GM12875 (cell line): ENCODE measurements around the gene FAM170B.

Experiments
- H3K4me3 ChIP-seq: one replicate; pipeline ENCODE4 v1.5.1; 2011; ENCODE audit warnings: low read depth, low read length, control low read depth
- TF ChIP-seq, protein P1 (sequence below): IDR thresholded peaks from 2 replicates; pipeline ENCODE4 v1.5.1; 2011; ENCODE audit warnings: low read depth, mild to moderate bottlenecking, control low read depth, inconsistent platforms, low read length, moderate library complexity, borderline replicate concordance; ENCODE audit not compliant: insufficient read depth

Gene FAM170B

DNA sequence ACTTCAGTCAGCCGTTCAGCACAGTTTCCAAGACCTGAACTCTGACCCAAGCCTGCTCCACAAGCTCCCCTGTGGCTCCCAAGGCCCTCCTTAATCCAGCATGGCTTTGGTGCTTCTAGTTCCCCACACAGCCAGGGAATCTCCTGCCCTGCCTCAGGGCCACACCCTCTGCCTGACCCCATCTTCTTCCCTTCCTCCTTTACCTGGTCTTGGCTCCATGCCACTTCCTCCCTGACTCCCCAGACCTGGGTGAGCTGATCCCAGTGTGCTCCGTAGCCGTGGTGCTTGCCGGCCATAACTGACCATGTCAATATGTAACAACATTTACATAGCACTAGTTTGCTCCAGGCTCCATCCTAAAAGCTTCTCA, 34.3 kb upstream of the FAM170B start:
- TF ChIP-seq, protein P1, sequence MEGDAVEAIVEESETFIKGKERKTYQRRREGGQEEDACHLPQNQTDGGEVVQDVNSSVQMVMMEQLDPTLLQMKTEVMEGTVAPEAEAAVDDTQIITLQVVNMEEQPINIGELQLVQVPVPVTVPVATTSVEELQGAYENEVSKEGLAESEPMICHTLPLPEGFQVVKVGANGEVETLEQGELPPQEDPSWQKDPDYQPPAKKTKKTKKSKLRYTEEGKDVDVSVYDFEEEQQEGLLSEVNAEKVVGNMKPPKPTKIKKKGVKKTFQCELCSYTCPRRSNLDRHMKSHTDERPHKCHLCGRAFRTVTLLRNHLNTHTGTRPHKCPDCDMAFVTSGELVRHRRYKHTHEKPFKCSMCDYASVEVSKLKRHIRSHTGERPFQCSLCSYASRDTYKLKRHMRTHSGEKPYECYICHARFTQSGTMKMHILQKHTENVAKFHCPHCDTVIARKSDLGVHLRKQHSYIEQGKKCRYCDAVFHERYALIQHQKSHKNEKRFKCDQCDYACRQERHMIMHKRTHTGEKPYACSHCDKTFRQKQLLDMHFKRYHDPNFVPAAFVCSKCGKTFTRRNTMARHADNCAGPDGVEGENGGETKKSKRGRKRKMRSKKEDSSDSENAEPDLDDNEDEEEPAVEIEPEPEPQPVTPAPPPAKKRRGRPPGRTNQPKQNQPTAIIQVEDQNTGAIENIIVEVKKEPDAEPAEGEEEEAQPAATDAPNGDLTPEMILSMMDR = no peak
- H3K4me3 ChIP-seq = no peak overlapping the region

DNA sequence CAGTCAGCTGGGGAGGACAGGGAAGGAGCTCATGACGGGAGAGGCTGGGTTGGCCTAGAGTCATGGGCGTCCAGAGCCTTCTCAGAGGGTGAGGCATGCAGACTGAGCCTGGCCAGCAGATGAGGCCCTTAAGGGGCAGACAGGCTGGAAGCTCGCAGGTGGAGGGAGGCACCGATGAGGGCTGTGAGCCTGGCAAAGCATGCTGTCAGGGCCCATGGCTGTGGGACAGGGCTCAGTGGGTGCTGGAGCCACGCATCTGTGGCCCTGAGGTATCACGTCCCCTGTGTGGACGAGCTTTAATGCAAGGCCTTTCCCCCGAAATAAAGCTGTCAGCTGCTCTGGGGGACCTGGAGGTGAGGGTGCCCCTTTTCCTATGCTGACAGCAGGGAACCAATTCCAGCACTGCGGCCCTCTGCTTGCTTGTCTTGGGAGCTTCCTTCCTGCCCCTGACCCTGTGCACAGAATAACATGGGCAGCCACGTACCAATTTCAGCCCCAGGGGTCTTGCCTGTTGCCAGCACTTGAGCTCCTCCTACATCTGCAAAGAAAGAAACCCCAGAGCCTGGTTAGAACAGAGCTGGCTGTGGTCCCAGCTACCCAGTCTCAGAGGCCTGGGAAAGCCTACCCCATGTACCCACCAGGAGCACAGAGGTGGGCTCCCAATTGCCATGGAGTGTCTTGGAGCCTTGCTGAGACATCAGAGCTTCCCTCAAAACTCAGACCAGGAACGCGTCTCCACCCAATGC, 33.8 kb upstream of the FAM170B start:
- TF ChIP-seq, protein P1 = no peak
- no peak overlapping the region for H3K4me3 ChIP-seq

DNA sequence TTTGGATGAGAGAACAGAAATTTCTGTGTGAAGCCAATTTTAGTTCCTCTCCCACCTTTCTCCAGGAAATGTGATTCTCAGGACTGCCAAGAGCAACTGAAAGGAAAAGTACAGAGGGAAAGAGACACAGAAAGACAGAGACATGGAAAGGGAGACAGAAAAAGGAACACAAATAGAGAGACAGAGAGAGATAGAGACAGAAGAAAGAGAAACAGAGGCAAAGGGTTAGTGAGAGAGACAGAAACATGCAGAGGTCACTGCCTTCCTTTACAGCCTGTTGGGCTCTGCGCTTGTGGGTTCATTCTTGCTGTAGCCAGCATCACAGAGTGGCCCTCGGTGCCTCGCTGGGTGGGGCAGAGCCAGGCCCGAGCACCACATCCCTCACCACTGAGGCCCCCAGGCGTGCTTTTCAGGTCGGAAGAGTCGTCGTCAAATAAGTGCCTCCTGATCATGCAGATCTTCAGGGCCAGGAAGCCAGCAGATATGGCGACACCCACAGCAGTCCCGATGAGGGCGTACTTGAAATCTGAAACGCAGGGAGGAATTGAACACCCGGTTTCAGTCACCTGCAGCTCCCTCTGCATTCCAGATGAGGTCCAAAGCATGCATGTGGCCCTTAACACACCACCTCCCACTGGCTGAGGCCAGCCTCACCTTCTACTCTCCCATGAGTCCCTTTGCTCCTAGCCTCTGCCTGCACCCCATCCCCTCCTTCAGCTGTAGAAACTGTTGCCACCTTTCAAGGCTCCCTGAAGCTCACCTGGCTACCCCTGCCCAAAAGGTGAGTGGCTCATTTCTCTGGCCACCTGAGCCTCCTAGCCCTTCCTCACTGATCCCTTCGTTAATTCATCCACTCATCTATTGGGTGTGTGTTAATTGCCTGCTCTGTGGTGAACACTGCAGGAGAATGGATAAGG, 32.9 kb upstream of the FAM170B start:
- H3K4me3 ChIP-seq = no peak overlapping the region

DNA sequence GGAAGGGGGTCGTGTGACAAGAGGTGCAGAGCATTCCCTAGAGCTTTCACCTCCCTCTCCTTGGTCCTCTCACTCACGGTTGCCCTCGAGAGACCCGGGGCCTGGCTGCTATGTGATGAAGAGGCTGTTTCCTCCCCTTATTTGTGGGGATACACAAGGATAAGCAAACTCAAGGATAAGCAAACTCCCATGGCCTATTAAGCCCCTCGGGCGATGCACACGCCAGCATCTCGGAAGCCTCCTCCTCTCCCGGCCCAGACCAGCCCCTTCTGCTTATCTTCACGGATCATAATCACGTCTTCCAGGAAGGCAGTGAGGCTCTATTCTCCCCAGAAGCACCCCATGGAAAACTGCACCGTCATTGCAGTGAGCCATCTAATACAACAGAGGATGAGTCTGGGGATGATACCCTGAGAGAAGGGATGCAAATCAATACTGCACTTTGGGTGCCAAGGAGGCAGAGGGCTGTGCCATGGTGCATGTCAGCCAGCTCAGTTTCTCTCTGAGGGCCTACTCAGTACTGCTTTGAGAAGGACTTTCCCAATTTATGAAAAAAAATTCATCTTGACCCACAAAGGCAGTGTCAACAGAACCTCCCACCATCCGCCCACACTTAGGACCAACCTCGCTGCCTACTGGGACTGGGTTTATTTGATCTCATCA, 32.1 kb upstream of the FAM170B start:
- no peak overlapping the region for H3K4me3 ChIP-seq
- TF ChIP-seq, protein P1 = no peak

More for the DNA sequence above, 32.9 kb upstream of the FAM170B start:
- TF ChIP-seq, protein P1 = no peak

DNA sequence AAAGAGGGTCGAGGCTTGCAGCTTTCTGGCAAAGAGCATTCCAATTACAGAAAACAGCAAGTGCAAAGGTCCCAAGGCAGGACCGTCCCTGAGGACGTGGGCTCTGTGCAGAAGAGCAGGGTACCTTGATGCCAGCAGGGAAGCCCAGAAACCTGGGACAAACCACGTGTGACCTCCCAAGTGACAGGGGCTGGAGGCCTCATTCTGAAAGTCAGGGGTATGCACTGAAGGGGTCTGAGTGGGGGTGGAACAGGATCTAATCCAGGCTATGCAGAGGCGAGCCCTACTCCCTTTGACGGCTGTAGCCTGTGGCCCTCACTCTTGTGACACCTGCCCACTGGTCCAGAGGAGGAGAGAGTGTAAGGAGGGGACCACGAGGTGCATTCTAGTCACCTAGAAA, 31.4 kb upstream of the FAM170B start:
- TF ChIP-seq, protein P1 = no peak
- H3K4me3 ChIP-seq = no peak overlapping the region

DNA sequence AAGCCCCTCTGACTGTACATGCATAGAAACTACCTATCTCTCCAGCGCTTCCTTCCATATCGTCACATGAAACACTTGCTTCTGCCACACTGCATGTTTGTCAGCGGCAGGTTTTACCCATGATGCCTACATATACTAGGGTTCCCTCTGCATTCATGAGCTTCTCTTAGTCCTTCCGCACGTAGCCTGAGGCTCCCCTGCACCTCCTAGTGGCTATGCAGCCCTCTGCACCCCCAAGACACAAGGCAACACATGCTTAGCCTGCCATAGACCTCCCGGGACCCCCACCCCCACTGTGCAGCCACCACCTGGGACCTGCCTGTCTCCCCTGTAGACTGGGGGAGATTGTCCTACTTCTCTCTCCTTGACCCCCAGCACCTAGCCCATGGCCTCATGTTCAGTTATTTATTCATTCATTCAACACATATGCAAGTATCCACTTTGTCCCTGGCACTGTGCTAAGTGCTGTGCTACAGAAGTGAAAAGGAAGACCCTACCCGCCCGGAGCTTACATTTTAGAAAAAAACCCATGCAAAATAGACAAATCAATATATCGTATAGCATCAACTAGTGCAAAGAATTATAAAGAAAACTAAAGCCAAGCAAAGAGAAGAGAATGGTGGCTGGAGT, 30.9 kb upstream of the FAM170B start:
- H3K4me3 ChIP-seq = no peak overlapping the region
- TF ChIP-seq, protein P1 = peak; percentile 93
